H1 (cell line): ENCODE measurements around the gene TMEM200C. TPM values are rescaled to one million over a fixed set of nuclear protein-coding genes. Genes with fewer than 3 reads are reported as not detected.

Experiments used
- CTCF ChIA-PET: fragments of 300-600 bp; sonication (Branson Sonifier 250); formaldehyde crosslinking; loops from one replicate; lab custom pipeline; 2021; ENCODE audit not compliant: partially characterized antibody; lab: Charles Lee
- POLR2A ChIA-PET: fragments of 300-600 bp; sonication (Branson Sonifier 250); formaldehyde crosslinking; loops from one replicate; lab custom pipeline; 2021; ENCODE audit warnings: inconsistent platforms; ENCODE audit not compliant: partially characterized antibody; lab: Charles Lee
- DNase-seq, 2 experiments: peaks; one replicate each; pipeline versions ENCODE4 v3.0.0 to v3.0.0-alpha.2; 2010 to 2022; ENCODE audit warnings: low spot score in 2 of 2, low read depth in 1 of 2, mixed read lengths in 1 of 2
- FAIRE-seq: peaks from 2 replicates; lab custom pipeline; 2011; peaks lifted over from hg19 to GRCh38; lab: Jason Lieb, UNC
- H2AFZ ChIP-seq: 2 replicates; pipeline ENCODE4 v1.8.1; 2012; ENCODE audit warnings: low read length, inconsistent platforms
- H2AK5ac ChIP-seq: 2 replicates; pipeline ENCODE4 v1.6.1; 2013; ENCODE audit warnings: low read depth, low read length
- H2BK120ac ChIP-seq: replicated peaks from 2 replicates; pipeline ENCODE3; 2013; ENCODE audit warnings: low read depth, low read length, inconsistent platforms
- H2BK12ac ChIP-seq: 2 replicates; pipeline ENCODE4 v1.6.1; 2013; ENCODE audit warnings: low read depth, low read length
- H2BK15ac ChIP-seq: 2 replicates; pipeline ENCODE4 v1.6.1; 2013; ENCODE audit warnings: low read length
- H2BK20ac ChIP-seq: 2 replicates; pipeline ENCODE4 v1.6.1; 2013; ENCODE audit warnings: low read length
- H2BK5ac ChIP-seq: 2 replicates; pipeline ENCODE4 v1.6.1; 2013; ENCODE audit warnings: low read depth, low read length
- H3K14ac ChIP-seq: 2 replicates; pipeline ENCODE4 v1.6.1; 2013; ENCODE audit warnings: inconsistent platforms; ENCODE audit not compliant: insufficient read length
- H3K18ac ChIP-seq: 2 replicates; pipeline ENCODE4 v1.6.1; 2013; ENCODE audit warnings: low read length; ENCODE audit errors: extremely low read depth
- H3K23ac ChIP-seq: 2 replicates; pipeline ENCODE4 v1.6.1; 2013; ENCODE audit warnings: inconsistent platforms; ENCODE audit not compliant: insufficient read length
- H3K23me2 ChIP-seq: 2 replicates; pipeline ENCODE4 v1.6.1; 2013; ENCODE audit warnings: low read depth, low read length
- H3K27ac ChIP-seq: 2 replicates; pipeline ENCODE4 v1.6.1; 2011; ENCODE audit warnings: low read depth, low read length, inconsistent platforms
- H3K27me3 ChIP-seq, 4 experiments: replicated peaks in 1 of 4; 1 replicate in 1 of 4; 2 replicates in 3 of 4; pipeline versions ENCODE4 v1.6.1 to v1.8.1; 2011 to 2013; ENCODE audit warnings: low read length in 3 of 4, mild to moderate bottlenecking in 3 of 4, inconsistent platforms in 2 of 4, mixed read lengths in 2 of 4, moderate library complexity in 1 of 4; ENCODE audit not compliant: control insufficient read depth in 3 of 4, insufficient read depth in 3 of 4; ENCODE audit errors: extremely low read depth in 1 of 4
- H3K36me3 ChIP-seq, 4 experiments: 2 replicates each; pipeline versions ENCODE4 v1.6.1 to v1.8.1; 2011 to 2013; ENCODE audit warnings: mild to moderate bottlenecking in 4 of 4, low read length in 3 of 4, moderate library complexity in 2 of 4, control low read depth in 1 of 4, inconsistent platforms in 1 of 4; ENCODE audit not compliant: insufficient read depth in 4 of 4, control insufficient read depth in 2 of 4
- H3K4ac ChIP-seq: replicated peaks from 2 replicates; pipeline ENCODE3; 2013; ENCODE audit warnings: low read length, low read depth, mixed read lengths, inconsistent platforms; ENCODE audit not compliant: insufficient read length
- H3K4me1 ChIP-seq, 4 experiments: replicated peaks in 1 of 4; 1 replicate in 1 of 4; 2 replicates in 3 of 4; pipeline versions ENCODE4 v1.6.1 to v1.8.1; 2011 to 2013; ENCODE audit warnings: low read length in 3 of 4, inconsistent platforms in 2 of 4, mixed read lengths in 1 of 4; ENCODE audit not compliant: insufficient read depth in 4 of 4, control insufficient read depth in 3 of 4
- H3K4me2 ChIP-seq, 2 experiments: 2 replicates each; pipeline versions ENCODE4 v1.6.1 to v1.8.1; 2011 to 2013; ENCODE audit warnings: low read depth in 2 of 2, low read length in 2 of 2, control low read depth in 1 of 2, inconsistent platforms in 1 of 2, mild to moderate bottlenecking in 1 of 2; ENCODE audit not compliant: insufficient read depth in 1 of 2
- H3K4me3 ChIP-seq, 4 experiments: fragments of 200-600, 300-600 bp in 1 of 4; sonication (generic), shearing (Covaris generic), sonication (Bioruptor Twin) in 1 of 4; 2 replicates each; pipeline versions ENCODE4 v1.5.1 to v1.8.1; 2011 to 2016; ENCODE audit warnings: low read length in 4 of 4, low read depth in 3 of 4, control low read depth in 2 of 4, inconsistent platforms in 2 of 4, mild to moderate bottlenecking in 2 of 4, mixed read lengths in 1 of 4, moderate library complexity in 1 of 4; ENCODE audit not compliant: insufficient read depth in 2 of 4; ENCODE audit errors: extremely low read depth in 1 of 4
- H3K56ac ChIP-seq: replicated peaks from 2 replicates; pipeline ENCODE3; 2013; ENCODE audit warnings: low read depth, mild to moderate bottlenecking, mixed read lengths, low read length, inconsistent platforms; ENCODE audit not compliant: insufficient read length
- H3K79me1 ChIP-seq: 2 replicates; pipeline ENCODE4 v1.6.1; 2013; ENCODE audit warnings: low read depth, low read length, control low read depth
- H3K79me2 ChIP-seq, 2 experiments: 2 replicates each; pipeline versions ENCODE4 v1.6.1 to v1.8.1; 2012 to 2013; ENCODE audit warnings: low read length in 2 of 2, mild to moderate bottlenecking in 2 of 2, inconsistent platforms in 1 of 2; ENCODE audit not compliant: insufficient read depth in 2 of 2, control insufficient read depth in 1 of 2
- H3K9ac ChIP-seq, 4 experiments: replicated peaks in 1 of 4; 1 replicate in 1 of 4; 2 replicates in 3 of 4; pipeline versions ENCODE4 v1.6.1 to v1.8.1; 2011 to 2013; ENCODE audit warnings: low read depth in 3 of 4, low read length in 3 of 4, control low read depth in 2 of 4, mild to moderate bottlenecking in 2 of 4, moderate library complexity in 2 of 4, inconsistent platforms in 1 of 4; ENCODE audit errors: extremely low read depth in 1 of 4
- H3K9me3 ChIP-seq, 2 experiments: 2 replicates each; pipeline versions ENCODE4 v1.6.1 to v1.8.1; 2012 to 2013; ENCODE audit warnings: mild to moderate bottlenecking in 2 of 2, moderate library complexity in 2 of 2, control low read depth in 1 of 2, inconsistent platforms in 1 of 2, low read depth in 1 of 2, low read length in 1 of 2, mixed read lengths in 1 of 2; ENCODE audit not compliant: insufficient read depth in 2 of 2
- H4K20me1 ChIP-seq, 2 experiments: replicated peaks in 1 of 2; 2 replicates each; pipeline versions ENCODE3 to v1.8.1; 2011 to 2013; ENCODE audit warnings: inconsistent platforms in 2 of 2, low read length in 2 of 2, mild to moderate bottlenecking in 1 of 2; ENCODE audit not compliant: insufficient read depth in 2 of 2, control insufficient read depth in 1 of 2
- H4K5ac ChIP-seq: 2 replicates; pipeline ENCODE4 v1.6.1; 2013; ENCODE audit warnings: low read length, low read depth, mixed read lengths, inconsistent platforms; ENCODE audit not compliant: insufficient read length
- H4K8ac ChIP-seq: 2 replicates; pipeline ENCODE4 v1.8.0; 2013; ENCODE audit warnings: mild to moderate bottlenecking, moderate library complexity, low read length, inconsistent platforms; ENCODE audit not compliant: insufficient read depth; ENCODE audit errors: extremely low read depth
- H4K91ac ChIP-seq: replicated peaks from 2 replicates; pipeline ENCODE3; 2013; ENCODE audit warnings: low read length, mixed read lengths, inconsistent platforms; ENCODE audit not compliant: insufficient read length
- EGR1 ChIP-seq: IDR thresholded peaks from 2 replicates; pipeline ENCODE4 v1.6.1; 2011; ENCODE audit warnings: low read depth, low read length, borderline replicate concordance
- RNF2 ChIP-seq: fragments of 200-900, 300-1000 bp; sonication (generic); IDR thresholded peaks from 2 replicates; pipeline ENCODE4 v1.7.1; 2016; ENCODE audit warnings: borderline replicate concordance, low read depth, mild to moderate bottlenecking, antibody characterized with exemption, low read length; ENCODE audit not compliant: poor library complexity, severe bottlenecking; ENCODE audit errors: missing control alignments
- SIRT6 ChIP-seq: IDR thresholded peaks from one replicate; pipeline ENCODE4 v1.7.1; 2012; ENCODE audit warnings: low read length, inconsistent platforms
- SP2 ChIP-seq: IDR thresholded peaks from 2 replicates; pipeline ENCODE4 v1.6.1; 2012; ENCODE audit warnings: mild to moderate bottlenecking, low read length, inconsistent platforms
- SRF ChIP-seq: IDR thresholded peaks from 2 replicates; pipeline ENCODE4 v1.6.1; 2011; ENCODE audit warnings: mild to moderate bottlenecking, low read depth, low read length, moderate library complexity
- TAF1 ChIP-seq: IDR thresholded peaks from 2 replicates; pipeline ENCODE4 v1.6.1; 2011; ENCODE audit warnings: mild to moderate bottlenecking, low read depth, low read length
- WGBS, 2 experiments: shearing (Covaris generic) in 1 of 2; methylation state at CpG; one replicate each; pipeline versions ENCODE4 v1.1.6 to v1.1.7; 2013 to 2015; ENCODE audit warnings: low lambda C conversion rate in 2 of 2, mixed read lengths in 2 of 2, inconsistent platforms in 1 of 2, low coverage in 1 of 2, missing lambda C conversion rate in 1 of 2; ENCODE audit not compliant: insufficient replicate concordance in 2 of 2, insufficient coverage in 1 of 2, insufficient read length in 1 of 2; ENCODE audit errors: extremely low coverage in 1 of 2, missing lambda C conversion rate in 1 of 2; 5-methylcytosine and 5-hydroxymethylcytosine counted together
- polyA plus RNA-seq, 7 experiments: library from polyadenylated mRNA; depleted of rRNA in 3 of 7; stranded (reverse) in 5 of 7; unstranded in 2 of 7; fragments of >200 nt in 5 of 7; fragments of 200-250 nt in 2 of 7; gene quantifications; 1 replicate in 5 of 7; 2 replicates in 1 of 7; 4 replicates in 1 of 7; pipeline versions ENCODE4 v1.2.1 to v1.2.3, GENCODE V29; 2011 to 2013; ENCODE audit warnings: missing spikeins in 2 of 7, mixed read lengths in 2 of 7
- total RNA-seq: library from RNA; stranded (reverse); fragmentation: NEBNext Ultra II Directional; extraction: Animal tissue kit (Norgen Biotek cat#: 25700); gene quantifications from 2 replicates; pipeline ENCODE4 v1.2.1, GENCODE V29; 2021

The TMEM200C gene
- total and polyA plus RNA-seq, 2 of the 8 experiments (the other 6 are each of a cell fraction or from before 2014, with no cell fraction given), result 3.4 to 9.6 TPM

DNA sequence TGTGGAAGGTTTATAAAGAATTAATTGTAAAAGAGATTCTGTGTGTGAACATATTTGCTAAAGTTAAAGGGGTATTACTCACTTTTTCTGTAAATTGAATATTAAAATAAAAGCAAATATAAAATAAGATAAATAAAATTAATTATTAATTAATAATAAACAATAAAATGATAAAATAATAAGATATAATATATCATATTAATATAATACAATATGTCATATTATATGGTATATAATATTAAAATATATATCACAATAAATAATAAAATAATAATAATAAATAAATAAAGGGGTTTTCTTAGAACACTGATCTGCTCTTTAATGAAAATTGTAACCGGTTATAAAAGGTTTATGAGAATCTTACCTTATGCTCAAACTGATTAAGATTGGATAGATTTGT is 29.8 kb downstream of the TMEM200C start:
- Histone ChIP-seq H3K4me3 (no peak overlapping the region), H3K27ac (no peak overlapping the region), H2BK5ac (no peak overlapping the region), H2BK12ac (no peak overlapping the region), H3K14ac (no peak overlapping the region), H3K9me3 (peaks cover 4 to 9% of the 10 kb centered on the region in 2 experiments; a peak in 3 of 4 replicates), H3K27me3 (no peaks in the 10 kb centered on the region), H3K18ac (no peak overlapping the region), H3K4ac (no peak overlapping the region), H3K23me2 (no peaks in the 10 kb centered on the region), H2BK15ac (no peak overlapping the region), H3K23ac (no peak overlapping the region), H2AFZ (no peak overlapping the region), H2BK20ac (no peak overlapping the region), H2AK5ac (no peak overlapping the region), H3K4me1 (no peaks in the 10 kb centered on the region), H4K8ac (no peak overlapping the region), H3K56ac (no peak overlapping the region), H4K20me1 (no peaks in the 10 kb centered on the region), H4K5ac (no peak overlapping the region), H2BK120ac (no peak overlapping the region), H3K79me1 (no peaks in the 10 kb centered on the region), H4K91ac (no peak overlapping the region), H3K4me2 (no peak overlapping the region), H3K36me3 (no peaks in the 10 kb centered on the region), H3K9ac (no peak overlapping the region), H3K79me2 (no peaks in the 10 kb centered on the region)
- CTCF ChIA-PET, result no interaction called here
- 96% methylated on average over 1 of the region's 1 CpG; no CpG with 5 or more reads in 1 of the 2 experiments for WGBS, 2 experiments
- TF ChIP-seq EGR1, result no peak
- TF ChIP-seq TAF1, result no peak
- no peak for TF ChIP-seq SIRT6
- no peak for TF ChIP-seq SP2
- no peak for TF ChIP-seq RNF2
- no peak for TF ChIP-seq SRF
- DNase-seq (no peak), FAIRE-seq (no peak)
- POLR2A ChIA-PET, result no interaction called here
